Choroid plexus epithelial cell (primary cell): Measurements from ENCODE around the gene DPYSL4.

Source experiments
- DNase-seq: peaks from one replicate; pipeline ENCODE4 v3.0.0-alpha.2; 2010; ENCODE audit warnings: low read depth
- H3K4me3 ChIP-seq: 2 replicates; pipeline ENCODE4 v1.5.1; 2011; ENCODE audit warnings: low read depth, mild to moderate bottlenecking, control low read depth, low read length, moderate library complexity
- CTCF ChIP-seq: conservative IDR thresholded peaks from 2 replicates; pipeline ENCODE4 v1.5.1; 2011; ENCODE audit warnings: low read depth, mild to moderate bottlenecking, control low read depth, inconsistent platforms, low read length, moderate library complexity

The DPYSL4 gene

DNA sequence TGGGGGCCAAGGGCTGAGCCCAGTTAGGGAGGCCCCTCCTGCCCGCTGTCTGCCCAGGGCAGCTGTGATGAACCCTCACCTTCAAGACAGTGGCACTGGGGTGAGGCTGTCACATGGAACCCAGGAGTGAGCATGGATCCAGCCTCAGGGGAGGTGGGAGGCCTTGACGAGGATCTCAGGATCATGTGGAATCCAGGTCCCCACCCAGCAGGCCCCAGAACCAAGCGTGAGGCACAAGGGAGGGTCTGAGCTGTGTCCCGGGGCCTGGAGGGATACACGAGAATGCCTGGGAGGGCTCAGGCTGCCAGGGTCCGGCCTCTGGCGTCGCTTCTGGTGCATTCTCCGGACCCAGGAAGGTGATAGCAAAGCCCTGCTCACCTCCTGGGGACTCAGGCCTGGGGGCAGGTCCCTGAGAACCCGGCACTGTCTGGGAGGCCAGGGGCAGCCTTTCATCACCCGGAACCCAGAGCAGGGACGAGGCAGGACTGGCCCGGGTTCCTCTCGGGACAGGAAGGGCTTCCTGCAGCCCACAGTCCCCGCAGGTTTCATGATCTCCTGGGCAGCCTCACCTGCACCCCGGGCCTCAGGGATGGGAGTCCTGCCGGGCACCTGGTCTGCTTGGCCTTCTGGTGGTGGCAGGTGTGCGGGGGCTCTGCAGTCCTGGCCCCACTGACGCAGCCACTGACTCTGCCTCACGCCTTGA is 17.5 kb downstream of the DPYSL4 start:
- H3K4me3 ChIP-seq = no peak overlapping the region
- DNase-seq = no peak
- no peak for TF ChIP-seq CTCF

- H3K4me3 ChIP-seq = no peak overlapping the region
- DNase-seq = no peak
- no peak for TF ChIP-seq CTCF
Observed at GRCh38 chr10:132204781-132205473, 18.2 kb downstream of the DPYSL4 start.

GRCh38 chr10:132205650-132206376 is 19.1 kb downstream of the DPYSL4 start:
- no peak overlapping the region for H3K4me3 ChIP-seq
- no peak for DNase-seq
- TF ChIP-seq CTCF = no peak

GRCh38 chr10:132206377-132206745 is 19.6 kb downstream of the DPYSL4 start:
- H3K4me3 ChIP-seq = no peak overlapping the region
- DNase-seq = no peak
- no peak for TF ChIP-seq CTCF

DNA sequence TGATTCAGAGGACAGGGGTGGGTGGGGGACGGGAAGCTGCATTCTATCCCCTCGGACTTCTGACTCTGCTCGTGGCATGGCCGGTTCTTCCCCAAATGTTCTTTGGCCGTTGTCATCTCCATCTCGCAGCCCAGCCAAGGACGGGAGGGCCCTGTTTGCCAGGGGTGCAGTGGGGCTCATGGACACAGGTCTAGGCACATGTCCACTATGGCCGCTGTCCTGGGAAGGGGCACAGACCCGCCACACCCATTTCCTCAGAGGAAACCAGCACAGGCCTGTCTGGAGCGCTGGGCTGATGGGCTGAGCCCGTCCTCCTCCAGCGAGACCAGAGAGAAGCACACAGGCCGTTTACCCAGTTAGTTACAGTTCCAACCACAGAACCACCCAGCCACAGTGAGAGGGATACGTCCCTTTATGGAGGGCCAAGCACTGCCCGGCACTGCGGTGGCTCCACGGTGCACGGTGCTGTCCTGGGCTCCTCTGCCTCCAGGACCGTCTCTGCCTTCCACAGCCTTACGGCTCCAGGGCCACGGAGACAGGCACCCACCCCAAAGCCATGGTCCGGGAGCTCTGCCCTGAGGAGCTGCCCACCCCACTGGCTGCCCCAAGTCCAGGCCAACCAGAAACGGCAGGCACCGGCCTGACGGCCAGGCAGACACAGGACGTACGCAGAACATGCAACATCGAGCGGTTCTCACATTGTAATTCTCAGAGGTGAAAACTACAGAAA is 20.2 kb downstream of the DPYSL4 start:
- no peak overlapping the region for H3K4me3 ChIP-seq
- DNase-seq = no peak
- TF ChIP-seq CTCF = no peak

GRCh38 chr10:132207536-132208461 is 21.1 kb downstream of the DPYSL4 start:
- no peak overlapping the region for H3K4me3 ChIP-seq
- DNase-seq = no peak
- no peak for TF ChIP-seq CTCF
